Measurements from ENCODE around the gene EIPR1. TPM values are rescaled to one million over a fixed set of nuclear protein-coding genes. Genes with fewer than 3 reads are reported as not detected.

Gene EIPR1
- total and polyA plus RNA-seq, 10 of the 15 experiments (the other 5 are each of a cell fraction or from before 2014, with no cell fraction given): 23.6 to 61.2 (median 42.2) TPM

GRCh38 chr2:3379647-3380534 is 2.3 kb upstream of the EIPR1 start, which contains the start of gene TRAPPC12 (continued):
- TF ChIP-seq ATF7 (IDR thresholded peaks at IDR 0.05; ENCODE audit: low read depth) (no peak), SMARCA5 (IDR thresholded peaks at IDR 0.05) (no peak), HDAC6 (IDR thresholded peaks at IDR 0.05; ENCODE audit: unreplicated experiment) (no peak), POLR2AphosphoS5 (IDR thresholded peaks at IDR 0.05; ENCODE audit: low read length) (peak; percentile 92), EZH2 (IDR thresholded peaks at IDR 0.05; ENCODE audit: borderline replicate concordance, control insufficient read depth, low read depth, low read length) (no peak), POU2F2 (IDR thresholded peaks at IDR 0.05; ENCODE audit: borderline replicate concordance, low read depth, low read length) (no peak; the same call in 2 of the 3 replicates), FOXK2 (IDR thresholded peaks at IDR 0.05) (no peak), EED (IDR thresholded peaks at IDR 0.05; ENCODE audit: low read depth) (peak; percentile 28; the same call in 1 of the 2 replicates), EP300 (IDR thresholded peaks at IDR 0.05; ENCODE audit: borderline replicate concordance in 1 of 2, control insufficient read depth in 1 of 2, low read depth in 2 of 2, low read length in 2 of 2) (no peak), TBL1XR1 (IDR thresholded peaks at IDR 0.05; ENCODE audit: low read depth, low read length) (no peak), TCF12 (IDR thresholded peaks at IDR 0.05; ENCODE audit: low read depth, low read length) (no peak), CHD1 (IDR thresholded peaks at IDR 0.05; ENCODE audit: low read depth, low read length) (no peak), BRCA1 (IDR thresholded peaks at IDR 0.05; ENCODE audit: low read depth, low read length) (no peak), SPI1 (IDR thresholded peaks at IDR 0.05; ENCODE audit: borderline replicate concordance, insufficient read depth, low read depth, low read length) (peak; percentile 68; the same call in 1 of the 2 replicates), BCLAF1 (IDR thresholded peaks at IDR 0.05) (no peak)
- TF ChIP-seq, protein P1, sequence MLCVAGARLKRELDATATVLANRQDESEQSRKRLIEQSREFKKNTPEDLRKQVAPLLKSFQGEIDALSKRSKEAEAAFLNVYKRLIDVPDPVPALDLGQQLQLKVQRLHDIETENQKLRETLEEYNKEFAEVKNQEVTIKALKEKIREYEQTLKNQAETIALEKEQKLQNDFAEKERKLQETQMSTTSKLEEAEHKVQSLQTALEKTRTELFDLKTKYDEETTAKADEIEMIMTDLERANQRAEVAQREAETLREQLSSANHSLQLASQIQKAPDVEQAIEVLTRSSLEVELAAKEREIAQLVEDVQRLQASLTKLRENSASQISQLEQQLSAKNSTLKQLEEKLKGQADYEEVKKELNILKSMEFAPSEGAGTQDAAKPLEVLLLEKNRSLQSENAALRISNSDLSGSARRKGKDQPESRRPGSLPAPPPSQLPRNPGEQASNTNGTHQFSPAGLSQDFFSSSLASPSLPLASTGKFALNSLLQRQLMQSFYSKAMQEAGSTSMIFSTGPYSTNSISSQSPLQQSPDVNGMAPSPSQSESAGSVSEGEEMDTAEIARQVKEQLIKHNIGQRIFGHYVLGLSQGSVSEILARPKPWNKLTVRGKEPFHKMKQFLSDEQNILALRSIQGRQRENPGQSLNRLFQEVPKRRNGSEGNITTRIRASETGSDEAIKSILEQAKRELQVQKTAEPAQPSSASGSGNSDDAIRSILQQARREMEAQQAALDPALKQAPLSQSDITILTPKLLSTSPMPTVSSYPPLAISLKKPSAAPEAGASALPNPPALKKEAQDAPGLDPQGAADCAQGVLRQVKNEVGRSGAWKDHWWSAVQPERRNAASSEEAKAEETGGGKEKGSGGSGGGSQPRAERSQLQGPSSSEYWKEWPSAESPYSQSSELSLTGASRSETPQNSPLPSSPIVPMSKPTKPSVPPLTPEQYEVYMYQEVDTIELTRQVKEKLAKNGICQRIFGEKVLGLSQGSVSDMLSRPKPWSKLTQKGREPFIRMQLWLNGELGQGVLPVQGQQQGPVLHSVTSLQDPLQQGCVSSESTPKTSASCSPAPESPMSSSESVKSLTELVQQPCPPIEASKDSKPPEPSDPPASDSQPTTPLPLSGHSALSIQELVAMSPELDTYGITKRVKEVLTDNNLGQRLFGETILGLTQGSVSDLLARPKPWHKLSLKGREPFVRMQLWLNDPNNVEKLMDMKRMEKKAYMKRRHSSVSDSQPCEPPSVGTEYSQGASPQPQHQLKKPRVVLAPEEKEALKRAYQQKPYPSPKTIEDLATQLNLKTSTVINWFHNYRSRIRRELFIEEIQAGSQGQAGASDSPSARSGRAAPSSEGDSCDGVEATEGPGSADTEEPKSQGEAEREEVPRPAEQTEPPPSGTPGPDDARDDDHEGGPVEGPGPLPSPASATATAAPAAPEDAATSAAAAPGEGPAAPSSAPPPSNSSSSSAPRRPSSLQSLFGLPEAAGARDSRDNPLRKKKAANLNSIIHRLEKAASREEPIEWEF (IDR thresholded peaks at IDR 0.05; ENCODE audit: insufficient replicate concordance, low read depth, low read length): no peak
- TF ChIP-seq, protein P2, sequence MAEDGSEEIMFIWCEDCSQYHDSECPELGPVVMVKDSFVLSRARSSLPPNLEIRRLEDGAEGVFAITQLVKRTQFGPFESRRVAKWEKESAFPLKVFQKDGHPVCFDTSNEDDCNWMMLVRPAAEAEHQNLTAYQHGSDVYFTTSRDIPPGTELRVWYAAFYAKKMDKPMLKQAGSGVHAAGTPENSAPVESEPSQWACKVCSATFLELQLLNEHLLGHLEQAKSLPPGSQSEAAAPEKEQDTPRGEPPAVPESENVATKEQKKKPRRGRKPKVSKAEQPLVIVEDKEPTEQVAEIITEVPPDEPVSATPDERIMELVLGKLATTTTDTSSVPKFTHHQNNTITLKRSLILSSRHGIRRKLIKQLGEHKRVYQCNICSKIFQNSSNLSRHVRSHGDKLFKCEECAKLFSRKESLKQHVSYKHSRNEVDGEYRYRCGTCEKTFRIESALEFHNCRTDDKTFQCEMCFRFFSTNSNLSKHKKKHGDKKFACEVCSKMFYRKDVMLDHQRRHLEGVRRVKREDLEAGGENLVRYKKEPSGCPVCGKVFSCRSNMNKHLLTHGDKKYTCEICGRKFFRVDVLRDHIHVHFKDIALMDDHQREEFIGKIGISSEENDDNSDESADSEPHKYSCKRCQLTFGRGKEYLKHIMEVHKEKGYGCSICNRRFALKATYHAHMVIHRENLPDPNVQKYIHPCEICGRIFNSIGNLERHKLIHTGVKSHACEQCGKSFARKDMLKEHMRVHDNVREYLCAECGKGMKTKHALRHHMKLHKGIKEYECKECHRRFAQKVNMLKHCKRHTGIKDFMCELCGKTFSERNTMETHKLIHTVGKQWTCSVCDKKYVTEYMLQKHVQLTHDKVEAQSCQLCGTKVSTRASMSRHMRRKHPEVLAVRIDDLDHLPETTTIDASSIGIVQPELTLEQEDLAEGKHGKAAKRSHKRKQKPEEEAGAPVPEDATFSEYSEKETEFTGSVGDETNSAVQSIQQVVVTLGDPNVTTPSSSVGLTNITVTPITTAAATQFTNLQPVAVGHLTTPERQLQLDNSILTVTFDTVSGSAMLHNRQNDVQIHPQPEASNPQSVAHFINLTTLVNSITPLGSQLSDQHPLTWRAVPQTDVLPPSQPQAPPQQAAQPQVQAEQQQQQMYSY (CRISPR knock-in tag; IDR thresholded peaks at IDR 0.05): no peak
